HCT116 (cell line): ENCODE measurements around the gene CDC45.

Experiments
- CEBPB ChIP-seq: IDR thresholded peaks from 2 replicates; pipeline ENCODE4 v1.6.1; 2012; ENCODE audit warnings: low read depth
- CTCF ChIP-seq, 3 experiments: fragments of 200-600 bp in 1 of 3; sonication (generic) in 1 of 3; IDR thresholded peaks in 2 of 3; conservative IDR thresholded peaks in 1 of 3; 2 replicates each; pipeline ENCODE4 v1.5.1; 2012 to 2017; ENCODE audit warnings: low read depth in 2 of 3, low read length in 2 of 3, antibody characterized with exemption in 1 of 3, borderline replicate concordance in 1 of 3, control low read depth in 1 of 3, mild to moderate bottlenecking in 1 of 3, mixed read lengths in 1 of 3, mixed run types in 1 of 3, moderate library complexity in 1 of 3; ENCODE audit not compliant: insufficient read depth in 1 of 3
- ELF1 ChIP-seq: IDR thresholded peaks from 2 replicates; pipeline ENCODE4 v1.6.1; 2012; ENCODE audit warnings: low read depth, borderline replicate concordance
- EZH2 ChIP-seq: fragments of 200-600 bp; sonication (generic); IDR thresholded peaks from 2 replicates; pipeline ENCODE4 v1.6.1; 2017; ENCODE audit warnings: antibody characterized with exemption, mixed run types
- EZH2phosphoT487 ChIP-seq: fragments of 200-600 bp; IDR thresholded peaks from 2 replicates; pipeline ENCODE4 v1.6.1; 2018; ENCODE audit warnings: antibody characterized with exemption, borderline replicate concordance
- FOSL1 ChIP-seq: IDR thresholded peaks from 2 replicates; pipeline ENCODE4 v1.6.1; 2012; ENCODE audit warnings: low read depth
- POLR2A ChIP-seq: IDR thresholded peaks from 2 replicates; pipeline ENCODE4 v1.7.0; 2011; ENCODE audit warnings: borderline replicate concordance; ENCODE audit not compliant: insufficient read depth, insufficient read length; ENCODE audit errors: extremely low read depth
- POLR2AphosphoS5 ChIP-seq: IDR thresholded peaks from 2 replicates; pipeline ENCODE4 v1.6.1; 2011; ENCODE audit warnings: mild to moderate bottlenecking, low read depth, low read length, moderate library complexity
- RAD21 ChIP-seq: IDR thresholded peaks from 2 replicates; pipeline ENCODE4 v1.6.1; 2012; ENCODE audit warnings: low read depth, mild to moderate bottlenecking
- REST ChIP-seq: IDR thresholded peaks from 2 replicates; pipeline ENCODE4 v1.6.1; 2012; ENCODE audit warnings: low read depth
- ZBTB33 ChIP-seq: IDR thresholded peaks from 2 replicates; pipeline ENCODE4 v1.6.1; 2011; ENCODE audit warnings: mild to moderate bottlenecking, low read length, moderate library complexity; ENCODE audit not compliant: insufficient replicate concordance; ENCODE audit errors: extremely low read depth
- ZFX ChIP-seq: fragments of 450-650 bp; IDR thresholded peaks from 2 replicates; pipeline ENCODE4 v1.6.1; 2017

GRCh38 chr22:19527861-19528417 lies 48.2 kb downstream of the CDC45 start:
- TF ChIP-seq POLR2A (no peak), CTCF (IDR thresholded peaks at IDR 0.05 in 2 of 3, conservative IDR thresholded peaks at IDR 0.05 in 1 of 3; ENCODE audit: borderline replicate concordance in 1 of 3, insufficient read depth in 1 of 3, low read depth in 2 of 3, low read length in 2 of 3) (no peak), CEBPB (no peak), EZH2 (no peak), POLR2AphosphoS5 (no peak), RAD21 (no peak), ZBTB33 (no peak), ZFX (no peak), FOSL1 (no peak), ELF1 (no peak), REST (no peak), EZH2phosphoT487 (no peak)
